Esophagus mucosa (tissue), 1 donor: ENCODE measurements around the gene CASKIN1. TPM values are rescaled to one million over a fixed set of nuclear protein-coding genes. Genes with fewer than 3 reads are reported as not detected.

Experiments used
- ATAC-seq: fragments of 200-7000 bp; cut with Tn5 transposase; one replicate; pipeline ENCODE4 v1.9.1; 2020
- total RNA-seq: library from RNA; stranded (reverse); gene quantifications from one replicate; pipeline ENCODE4 v1.2.4, GENCODE V29; 2023
- donor health status: DM: yes; HTN: yes; CAD: no.

The CASKIN1 gene
- total RNA-seq, 1 donor from 2014 or later, result 0.08 TPM

DNA sequence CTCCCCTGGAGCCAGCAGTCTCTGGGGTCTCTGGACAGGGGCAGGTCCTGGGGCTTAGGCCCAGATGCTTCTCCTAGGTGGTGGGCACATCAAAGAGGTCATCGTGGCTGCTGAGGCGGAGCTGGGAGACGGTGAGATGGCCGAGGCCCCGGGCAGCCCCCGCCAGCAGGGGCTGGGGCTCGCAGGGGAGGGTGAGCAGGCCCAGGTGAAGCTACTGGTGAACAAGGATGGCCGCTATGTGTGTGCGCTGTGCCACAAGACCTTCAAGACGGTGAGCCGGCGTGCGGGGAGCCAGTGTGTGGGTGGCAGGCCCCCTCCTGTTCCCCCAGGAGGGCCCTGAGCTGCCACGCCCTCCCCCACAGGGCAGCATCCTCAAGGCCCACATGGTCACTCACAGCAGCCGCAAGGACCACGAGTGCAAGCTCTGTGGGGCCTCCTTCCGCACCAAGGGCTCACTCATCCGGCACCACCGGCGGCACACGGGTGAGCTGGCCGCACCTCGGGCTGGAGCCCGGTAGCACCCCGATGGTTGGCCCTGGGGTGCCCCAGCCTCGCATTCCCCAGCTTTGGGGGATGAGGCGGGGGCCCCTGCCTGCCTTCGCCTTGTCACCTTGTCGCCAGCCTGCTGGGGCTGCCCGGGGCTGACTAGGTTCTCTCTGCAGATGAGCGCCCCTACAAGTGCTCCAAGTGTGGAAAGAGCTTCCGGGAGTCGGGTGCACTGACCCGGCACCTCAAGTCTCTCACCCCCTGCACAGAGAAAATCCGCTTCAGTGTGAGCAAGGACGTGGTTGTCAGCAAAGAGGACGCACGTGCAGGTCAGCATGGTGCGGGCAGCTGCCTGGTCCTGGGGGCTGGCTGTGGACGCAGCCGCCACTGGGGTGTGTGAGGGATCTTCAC is 35.9 kb upstream of the CASKIN1 start:
- no peak for ATAC-seq

GRCh38 chr16:2231016-2231931 is 34.9 kb upstream of the CASKIN1 start:
- peak; percentile 48 for ATAC-seq

DNA sequence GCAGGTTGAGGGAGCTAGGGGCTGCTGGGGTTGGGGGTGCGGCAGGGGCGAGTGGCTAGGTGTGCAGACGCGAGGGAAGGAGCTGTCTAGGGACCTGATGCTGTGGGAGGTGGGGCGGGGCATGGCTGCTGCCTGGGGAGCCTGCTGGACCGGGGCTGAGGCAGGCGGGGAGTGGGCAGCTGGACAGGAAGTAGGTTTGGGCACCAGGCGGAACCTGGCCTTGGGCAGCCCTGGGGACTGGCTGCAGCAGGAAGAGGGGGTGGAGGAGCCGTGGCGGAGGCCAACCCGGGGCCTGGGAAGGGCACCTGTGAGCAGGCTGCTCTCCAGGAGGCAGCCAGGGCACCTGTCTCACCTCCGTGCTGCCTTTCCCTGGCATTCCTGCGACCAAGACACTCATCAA is 34.0 kb upstream of the CASKIN1 start:
- ATAC-seq, result peak; percentile 35

DNA sequence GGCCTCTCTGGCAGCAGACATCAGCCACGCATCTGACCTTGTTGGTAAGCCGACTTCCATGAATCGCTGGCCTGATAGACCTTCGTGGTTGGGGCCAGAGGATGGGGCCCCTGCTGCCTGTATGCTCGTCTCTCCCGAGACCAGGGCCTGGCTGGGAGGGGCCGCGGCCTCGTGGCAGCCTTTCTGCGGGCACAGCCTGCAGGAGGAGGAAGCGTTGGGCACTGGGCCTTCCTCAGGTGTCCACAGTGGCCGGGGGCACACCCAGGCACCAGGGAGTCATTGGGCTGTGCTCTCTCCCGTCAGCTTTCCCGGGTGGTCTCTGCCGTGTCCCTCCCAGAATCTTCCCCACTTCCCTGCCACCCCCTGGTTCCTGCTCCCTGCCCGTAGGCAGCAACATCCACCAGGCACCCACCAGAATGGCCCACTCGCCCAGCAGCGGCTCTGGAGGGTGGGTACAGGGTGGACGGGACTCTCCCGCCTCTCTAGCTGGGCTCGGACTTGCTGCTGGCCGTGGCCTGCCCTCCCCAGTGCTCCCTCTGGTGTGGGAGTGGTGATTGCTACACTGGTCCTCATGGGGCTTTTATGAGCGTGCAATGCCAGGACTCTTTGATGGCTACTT is 33.3 kb upstream of the CASKIN1 start:
- ATAC-seq, result no peak

GRCh38 chr16:2229091-2229490 is 32.7 kb upstream of the CASKIN1 start:
- no peak for ATAC-seq

DNA sequence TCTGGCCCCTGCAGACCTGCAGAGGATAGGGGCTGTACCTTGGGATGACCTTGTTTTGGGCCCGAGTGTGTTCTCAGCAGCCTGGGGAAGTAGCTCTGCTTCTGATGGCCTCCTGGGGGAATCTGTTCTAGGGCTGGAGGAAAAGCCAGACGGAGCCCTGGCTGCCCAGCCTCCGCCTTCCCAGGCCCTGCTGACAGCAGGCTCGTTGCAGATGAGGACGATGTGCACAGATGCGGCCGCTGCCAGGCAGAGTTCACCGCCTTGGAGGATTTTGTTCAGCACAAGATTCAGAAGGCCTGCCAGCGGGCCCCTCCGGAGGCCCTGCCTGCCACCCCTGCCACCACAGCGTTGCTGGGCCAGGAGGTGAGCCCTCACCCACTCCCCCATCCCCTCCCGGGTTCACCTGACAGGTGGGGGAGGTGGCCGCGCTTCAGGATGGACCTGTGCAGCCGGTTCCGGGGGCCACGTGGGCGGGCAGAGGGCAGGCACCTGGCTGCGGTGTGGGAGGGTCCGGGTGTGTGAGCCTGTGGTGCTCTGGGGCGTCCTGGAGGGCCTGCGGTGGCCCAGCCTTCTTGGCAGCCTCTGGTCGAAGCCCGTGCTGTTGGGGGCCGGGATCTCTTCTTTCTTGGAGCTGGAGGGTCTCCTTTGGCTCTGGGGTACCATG is 31.9 kb upstream of the CASKIN1 start:
- no peak for ATAC-seq

DNA sequence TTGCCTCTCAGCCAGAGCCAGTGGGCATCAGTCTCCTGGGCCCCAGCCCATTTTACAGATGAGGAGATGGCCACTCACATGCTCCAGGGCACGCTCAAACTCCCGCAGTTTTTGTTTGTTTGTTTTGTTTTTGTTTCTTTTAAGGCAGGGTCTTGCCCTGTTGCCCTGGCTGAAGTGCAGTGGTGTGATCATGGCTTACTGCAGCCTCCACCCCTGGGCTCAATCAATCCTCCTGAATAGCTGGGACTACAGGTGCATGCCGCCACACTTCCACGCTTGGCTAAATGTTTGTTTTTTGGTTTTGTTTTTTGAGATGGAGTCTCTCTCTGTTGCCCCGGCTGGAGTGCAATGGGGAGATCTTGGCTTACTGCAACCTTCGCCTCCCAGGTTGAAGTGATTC is 30.5 kb upstream of the CASKIN1 start:
- no peak for ATAC-seq

DNA sequence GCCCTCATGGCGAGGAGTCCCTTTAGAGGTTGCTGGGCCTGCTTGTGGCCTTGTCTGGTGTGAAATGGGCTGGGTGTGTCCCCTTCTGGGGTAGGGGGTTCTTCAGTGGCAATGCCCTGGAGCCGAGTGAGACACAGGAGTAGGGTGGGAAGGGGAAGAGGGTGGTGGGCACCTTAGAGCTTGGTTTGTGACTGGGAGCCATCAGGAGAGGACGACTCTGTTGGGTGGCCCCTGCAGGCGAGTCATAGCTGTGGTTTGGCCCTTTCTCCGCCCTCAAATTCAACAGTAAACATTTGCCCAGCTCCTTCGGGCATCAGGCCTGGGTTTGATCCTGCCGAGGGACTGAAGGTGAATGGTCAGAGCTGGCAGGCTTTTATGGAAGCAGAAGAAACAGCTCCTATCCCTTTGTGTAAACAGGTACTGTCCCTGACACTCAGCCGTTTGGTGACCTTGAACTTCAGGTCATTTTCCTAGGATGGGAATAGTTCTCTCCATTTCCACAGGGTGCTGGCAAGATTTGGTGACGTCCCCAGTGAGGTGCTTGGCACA is 29.9 kb upstream of the CASKIN1 start:
- ATAC-seq, result no peak

DNA sequence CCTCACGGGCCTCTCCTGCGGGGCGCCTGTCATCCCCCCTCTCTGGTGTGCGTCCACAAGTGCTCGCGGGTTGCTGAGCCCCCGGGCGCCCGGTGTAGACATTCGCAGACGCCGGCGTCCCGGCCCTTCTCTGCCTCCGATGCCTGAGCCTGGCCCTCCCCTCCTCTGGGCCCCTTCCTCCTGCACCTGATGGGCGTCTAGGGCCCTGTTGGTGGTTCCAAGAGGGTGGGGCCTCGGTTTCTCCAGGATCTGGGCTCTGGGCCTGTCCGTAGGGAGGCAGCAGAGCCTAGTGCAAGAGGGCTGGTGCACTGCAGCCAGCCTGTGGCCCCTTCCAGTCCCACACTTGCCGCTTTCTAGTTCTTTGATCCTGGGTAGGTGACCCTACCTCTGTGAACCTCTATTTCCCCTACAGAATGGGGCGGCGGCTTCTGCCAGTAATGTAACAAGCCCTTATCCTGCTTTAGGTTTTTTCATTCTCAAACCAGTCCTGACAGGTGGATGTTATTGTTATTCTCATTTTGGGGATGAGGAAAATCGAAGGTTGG is 27.6 kb upstream of the CASKIN1 start:
- ATAC-seq, result peak; percentile 58

DNA sequence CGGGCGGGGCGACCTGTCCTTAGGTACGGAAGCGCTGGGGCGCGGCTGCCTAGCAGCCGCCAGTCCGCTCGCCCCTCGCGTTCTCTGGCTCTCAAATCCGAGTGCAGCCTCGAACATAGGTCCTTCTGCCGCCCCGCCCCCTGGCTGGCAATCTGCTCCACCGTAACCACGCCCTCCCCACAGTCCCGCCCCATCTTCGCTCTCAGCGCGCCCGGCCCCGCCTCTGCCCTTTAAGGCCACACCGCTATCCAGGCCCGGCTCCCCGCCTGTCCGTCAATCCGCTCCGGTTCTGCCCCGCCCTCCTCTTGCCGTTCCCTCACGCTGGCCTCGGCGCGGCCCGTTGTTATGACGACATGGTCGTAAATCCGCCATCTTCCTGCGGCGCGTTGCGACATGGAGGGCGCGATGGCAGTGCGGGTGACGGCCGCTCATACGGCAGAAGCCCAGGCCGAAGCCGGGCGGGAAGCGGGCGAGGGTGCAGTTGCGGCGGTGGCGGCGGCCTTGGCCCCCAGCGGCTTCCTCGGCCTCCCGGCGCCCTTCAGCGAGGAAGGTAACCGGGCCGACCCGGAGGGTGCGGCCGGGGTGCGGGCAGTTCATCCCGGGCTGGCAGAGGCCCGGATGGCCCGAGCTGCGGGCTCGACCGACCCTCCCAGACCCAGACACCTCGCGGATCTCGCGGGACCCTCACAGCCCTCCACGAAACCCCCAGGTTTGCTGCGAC is 27.0 kb upstream of the CASKIN1 start, which contains the start of gene E4F1:
TSS of gene E4F1 (plus strand) at position 371 of the 721 bp plus-strand sequence. CDS start at position 394, 23 bp downstream.
- ATAC-seq, result peak; percentile 98

GRCh38 chr16:2216330-2216729 is 19.9 kb upstream of the CASKIN1 start:
- ATAC-seq, result no peak

GRCh38 chr16:2214719-2214968 is 18.2 kb upstream of the CASKIN1 start, which contains the start of gene PGP:
Gene PGP (minus strand): TSS chr16:2214840. CDS start chr16:2214777, 63 bp downstream.
- ATAC-seq, result peak; percentile 92

GRCh38 chr16:2213817-2214718 is 17.7 kb upstream of the CASKIN1 start:
- ATAC-seq, result no peak

DNA sequence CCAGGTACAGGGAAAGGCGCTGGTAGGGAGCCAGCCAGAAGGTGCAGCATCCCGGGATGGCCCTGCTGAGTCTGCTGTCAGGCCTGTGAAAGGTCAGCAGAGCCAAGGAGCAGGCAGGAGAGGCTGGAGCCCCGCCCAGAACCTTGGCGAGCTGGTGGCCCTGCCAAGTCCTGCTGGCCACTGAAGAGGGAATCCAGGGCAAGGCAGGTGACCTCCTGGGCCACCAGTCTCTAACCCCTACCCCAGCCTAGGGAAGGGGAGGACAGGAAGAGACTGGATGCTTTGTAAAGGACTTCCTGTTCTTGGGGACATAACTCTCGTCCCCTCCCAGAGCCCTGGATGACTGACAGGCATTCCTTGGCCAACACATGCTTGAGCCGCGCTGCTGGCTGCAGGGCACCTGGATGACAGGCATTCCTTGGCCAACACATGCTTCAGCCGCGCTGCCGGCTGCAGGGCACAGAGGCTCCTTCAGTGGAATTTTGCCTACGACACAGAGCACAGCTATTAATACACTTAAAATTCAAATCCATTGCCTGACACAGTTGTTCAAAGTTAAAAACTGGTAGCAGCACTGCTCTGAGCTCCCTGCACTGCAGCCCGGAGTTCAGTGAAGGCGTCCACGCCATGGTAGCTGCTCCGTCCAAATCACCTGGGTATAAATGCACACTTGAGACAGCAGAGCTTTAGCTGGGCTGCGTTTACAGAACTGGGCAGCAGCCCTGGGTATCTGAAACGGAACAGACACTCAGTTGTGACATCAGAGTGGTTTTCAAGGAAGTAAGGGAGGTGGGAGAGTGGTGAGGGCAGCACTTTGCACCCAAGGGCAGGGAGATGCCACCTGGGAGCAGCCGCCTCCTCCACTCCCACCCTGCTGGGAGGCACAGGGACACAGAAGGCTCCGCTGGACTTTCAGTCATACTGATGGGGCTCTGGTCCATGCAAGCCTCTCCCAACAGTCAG is 16.2 kb upstream of the CASKIN1 start:
- no peak for ATAC-seq

DNA sequence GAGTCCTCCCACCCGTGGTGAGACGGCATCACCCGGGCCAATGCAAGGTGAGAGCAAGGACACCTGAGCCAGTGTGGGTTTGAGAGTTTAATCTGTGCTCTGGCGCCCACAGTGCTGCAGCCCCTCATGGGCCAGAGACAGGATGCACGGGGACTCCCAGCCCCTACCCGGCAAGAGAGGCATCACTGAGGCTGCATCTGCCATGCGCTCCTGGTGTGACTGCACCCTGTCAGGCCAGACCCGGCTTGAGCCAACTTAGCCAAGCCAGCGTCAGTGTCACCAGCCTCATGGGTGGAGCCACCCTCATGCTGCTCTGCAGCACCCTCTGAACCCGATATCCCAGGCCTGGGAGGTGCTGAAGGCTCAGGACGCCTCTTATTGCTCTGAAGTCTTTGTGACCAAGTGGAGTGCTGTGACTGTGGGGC is 15.5 kb upstream of the CASKIN1 start:
- no peak for ATAC-seq

- no peak for ATAC-seq
Observed at GRCh38 chr16:2210386-2211365, 14.3 kb upstream of the CASKIN1 start, which contains the start of gene BRICD5. Gene BRICD5 (minus strand): TSS chr16:2210863. CDS start chr16:2210833, 30 bp downstream.

DNA sequence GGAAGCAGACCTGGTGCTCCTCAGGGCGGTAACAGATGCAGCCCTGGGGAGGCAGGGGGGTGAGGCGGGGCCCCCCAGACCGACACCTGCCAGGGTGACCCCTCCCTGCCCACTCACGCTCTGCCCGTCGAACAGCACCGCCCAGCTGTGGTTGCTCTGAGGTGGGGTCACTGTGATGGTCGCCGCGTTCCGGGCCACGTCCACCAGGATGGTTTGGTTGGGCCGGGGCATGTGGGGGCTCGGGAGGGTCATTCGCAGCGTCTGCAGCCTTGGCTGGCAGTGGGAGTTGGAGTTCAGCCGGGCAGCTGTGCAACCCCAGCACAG is 13.6 kb upstream of the CASKIN1 start:
- ATAC-seq, result no peak
